ENCODE measurements around the gene PLCB3. TPM values are rescaled to one million over a fixed set of nuclear protein-coding genes. Genes with fewer than 3 reads are reported as not detected.
A peak's percentile ranks its signal among the peaks of the same experiment; 100 is the strongest.

PLCB3 gene
- total RNA-seq, 1 experiment from 2014 or later: 80.2 TPM

GRCh38 chr11:64250415-64251015, 815 bp upstream of the PLCB3 start:
- H3K18ac ChIP-seq (ENCODE audit: insufficient read length, low read depth, low read length): no peak overlapping the region
- no peaks in the 10 kb centered on the region for H3K27me3 Mint-ChIP-seq (ENCODE audit: low read depth)
- no peak overlapping the region for H4K8ac ChIP-seq (replicated peaks; ENCODE audit: insufficient read length, low read depth, low read length)
- H4K20me1 ChIP-seq (ENCODE audit: control insufficient read depth, insufficient read depth, insufficient read length): no peaks in the 10 kb centered on the region
- H3K14ac ChIP-seq (ENCODE audit: insufficient read depth, low read length): no peak overlapping the region; the same call in 1 of the 2 replicates
- no peak overlapping the region for H3K27ac ChIP-seq (ENCODE audit: insufficient read length, low read depth, low read length)
- no peak overlapping the region for H2BK15ac ChIP-seq (ENCODE audit: low read depth, low read length)
- peaks cover 9% of the 10 kb centered on the region; the same call in 1 of the 2 replicates for H3K4me1 ChIP-seq (ENCODE audit: insufficient read depth, low read length)
- no peak overlapping the region for H2BK120ac ChIP-seq (ENCODE audit: low read depth, low read length, poor library complexity, severe bottlenecking)
- peaks cover 34 to 44% of the 10 kb centered on the region in 2 experiments for H3K4me1 Mint-ChIP-seq
- H3K9me3 ChIP-seq (ENCODE audit: control insufficient read depth, low read depth, low read length): no peaks in the 10 kb centered on the region
- peaks cover 7% of the 10 kb centered on the region; the same call in 1 of the 2 replicates for H3K79me2 ChIP-seq (ENCODE audit: insufficient read depth, low read length)
- H3K36me3 Mint-ChIP-seq (ENCODE audit: insufficient read depth in 1 of 3, low read depth in 3 of 3): peaks cover 8 to 21% (median 15%) of the 10 kb centered on the region in 3 experiments; a peak in 6 of 7 replicates
- no peak overlapping the region for H2AFZ ChIP-seq (ENCODE audit: low read length)
- H3K56ac ChIP-seq (ENCODE audit: insufficient read length, low read depth, low read length): no peak overlapping the region
- no peak overlapping the region for H2BK12ac ChIP-seq (ENCODE audit: insufficient read length, low read depth, low read length)
- peaks cover 3% of the 10 kb centered on the region for H3K79me1 ChIP-seq (ENCODE audit: insufficient read depth, low read depth, low read length, poor library complexity, severe bottlenecking)
- no peak overlapping the region for H4K5ac ChIP-seq (ENCODE audit: insufficient read length, low read depth, low read length)
- no peak overlapping the region for H2BK5ac ChIP-seq (ENCODE audit: insufficient read length, low read length)
- no CpG with 5 or more reads among the region's 13 CpGs for WGBS (ENCODE audit: extremely low coverage, insufficient read length, low lambda C conversion rate)
- no peak overlapping the region for H4K91ac ChIP-seq (ENCODE audit: insufficient read length, low read depth, low read length)
- peak overlapping the region; percentile 76 to 93 for H3K4me3 Mint-ChIP-seq
- H3K4me2 ChIP-seq (ENCODE audit: insufficient read depth, insufficient read length, low read length): peak overlapping the region; percentile 67
- H2BK20ac ChIP-seq (ENCODE audit: low read depth, low read length, poor library complexity, severe bottlenecking): no peak overlapping the region
- no peak overlapping the region for H3K9ac ChIP-seq (ENCODE audit: extremely low read depth, insufficient read length, low read length)
- H3K27ac Mint-ChIP-seq: peak overlapping the region; percentile 88 to 97 (median 97); a peak in 6 of 7 replicates
- no peak overlapping the region for H3T11ph ChIP-seq (ENCODE audit: low read length)
- no peak for TF ChIP-seq CTCF (conservative IDR thresholded peaks at IDR 0.05)
- H3K9me3 Mint-ChIP-seq: no peaks in the 10 kb centered on the region; a peak in 1 of 5 replicates
- H3K4ac ChIP-seq (ENCODE audit: low read depth, low read length): no peak overlapping the region
- no peaks in the 10 kb centered on the region for H3K27me3 ChIP-seq (ENCODE audit: insufficient read depth, low read length)
- no peak overlapping the region for H3K23ac ChIP-seq (ENCODE audit: insufficient read length, low read depth, low read length)
- no peak for DNase-seq
- H2AK5ac ChIP-seq (ENCODE audit: insufficient read length, low read length): no peak overlapping the region
- peaks cover 26% of the 10 kb centered on the region for H3K23me2 ChIP-seq (ENCODE audit: insufficient read length, low read depth, low read length, poor library complexity, severe bottlenecking)

All from H9 (cell line).